BLaER1 treated with 17β-estradiol and CSF1 and Interleukin-3, amounts not matched to agents 10 nM and 100 nM (cell line): ENCODE measurements around the gene PCBD1.

Experiments
- H3K27ac ChIP-seq, 11 experiments: shearing (Covaris generic); formaldehyde crosslinking; 2 replicates each; pipeline ENCODE4 v1.8.1; 2022
- H3K27me3 ChIP-seq, 11 experiments: shearing (Covaris generic); formaldehyde crosslinking; 2 replicates each; pipeline ENCODE4 v1.8.1; 2022
- H3K36me3 ChIP-seq, 11 experiments: shearing (Covaris generic); formaldehyde crosslinking; 2 replicates each; pipeline ENCODE4 v1.8.1; 2022
- H3K4me1 ChIP-seq, 10 experiments: shearing (Covaris generic); formaldehyde crosslinking; 2 replicates each; pipeline ENCODE4 v1.8.1; 2022
- H3K4me2 ChIP-seq, 11 experiments: shearing (Covaris generic); formaldehyde crosslinking; 2 replicates each; pipeline ENCODE4 v1.8.1; 2022
- H3K4me3 ChIP-seq, 10 experiments: shearing (Covaris generic); formaldehyde crosslinking; 2 replicates each; pipeline ENCODE4 v1.8.1; 2022
- H3K9ac ChIP-seq, 11 experiments: shearing (Covaris generic); formaldehyde crosslinking; 2 replicates each; pipeline ENCODE4 v1.8.1; 2022
- H3K9me3 ChIP-seq, 11 experiments: shearing (Covaris generic); formaldehyde crosslinking; replicated peaks in 1 of 11; 2 replicates each; pipeline ENCODE4 v1.8.1; 2022
- H4K20me1 ChIP-seq, 11 experiments: shearing (Covaris generic); formaldehyde crosslinking; 2 replicates each; pipeline ENCODE4 v1.8.1; 2022
- Cebpa-rat ChIP-seq, 11 experiments: shearing (Covaris generic); IDR thresholded peaks; 2 replicates each; pipeline ENCODE4 v1.8.1; 2022

Gene PCBD1

DNA sequence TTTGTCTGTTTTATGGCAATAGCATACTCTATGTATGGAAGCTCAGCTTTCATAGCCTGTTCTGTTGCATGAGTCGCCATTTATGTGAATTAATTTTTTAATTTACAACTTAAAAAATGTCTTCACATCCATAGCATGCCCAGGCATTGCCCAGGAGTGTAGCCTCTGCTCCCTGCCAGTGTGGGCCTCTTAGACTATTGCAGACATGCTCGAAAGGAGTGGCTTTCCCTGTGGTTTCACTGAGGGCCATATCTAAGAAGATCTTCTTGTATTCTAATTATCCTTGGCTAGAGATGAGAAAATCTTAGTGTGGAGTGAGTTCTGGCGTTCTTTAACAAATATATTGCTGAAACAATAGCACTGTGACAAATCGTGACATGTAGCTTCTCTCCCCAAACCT lies 35.3 kb downstream of the PCBD1 start:
- Histone ChIP-seq H3K9ac (no peak overlapping the region), H3K4me1 (peaks cover 0 to 6% (median 0%) of the 10 kb centered on the region in 10 experiments; a peak in 3 of 20 replicates), H3K27me3 (peaks cover 0 to 16% (median 0%) of the 10 kb centered on the region in 11 experiments; a peak in 2 of 22 replicates), H3K4me3 (no peak overlapping the region), H3K4me2 (no peak overlapping the region), H3K27ac (no peak overlapping the region), H3K9me3 (no peaks in the 10 kb centered on the region), H4K20me1 (peaks cover 0 to 54% (median 0%) of the 10 kb centered on the region in 11 experiments; a peak in 7 of 22 replicates), H3K36me3 (peaks cover 58 to 92% (median 85%) of the 10 kb centered on the region in 11 experiments)
- no peak for TF ChIP-seq Cebpa-rat (IDR thresholded peaks at IDR 0.05)

GRCh38 chr10:70851597-70852475 lies 36.5 kb downstream of the PCBD1 start:
- peaks cover 0 to 12% (median 0%) of the 10 kb centered on the region in 10 experiments; a peak in 3 of 20 replicates for H3K4me1 ChIP-seq
- peaks cover 0 to 16% (median 0%) of the 10 kb centered on the region in 11 experiments; a peak in 2 of 22 replicates for H3K27me3 ChIP-seq
- H3K4me2 ChIP-seq = no peak overlapping the region
- no peak overlapping the region for H3K4me3 ChIP-seq
- H3K27ac ChIP-seq = no peak overlapping the region
- H3K9me3 ChIP-seq = no peaks in the 10 kb centered on the region
- TF ChIP-seq Cebpa-rat (IDR thresholded peaks at IDR 0.05) = no peak
- peaks cover 0 to 57% (median 0%) of the 10 kb centered on the region in 11 experiments; a peak in 7 of 22 replicates for H4K20me1 ChIP-seq
- H3K9ac ChIP-seq = no peak overlapping the region
- peaks cover 47 to 89% (median 80%) of the 10 kb centered on the region in 11 experiments for H3K36me3 ChIP-seq

DNA sequence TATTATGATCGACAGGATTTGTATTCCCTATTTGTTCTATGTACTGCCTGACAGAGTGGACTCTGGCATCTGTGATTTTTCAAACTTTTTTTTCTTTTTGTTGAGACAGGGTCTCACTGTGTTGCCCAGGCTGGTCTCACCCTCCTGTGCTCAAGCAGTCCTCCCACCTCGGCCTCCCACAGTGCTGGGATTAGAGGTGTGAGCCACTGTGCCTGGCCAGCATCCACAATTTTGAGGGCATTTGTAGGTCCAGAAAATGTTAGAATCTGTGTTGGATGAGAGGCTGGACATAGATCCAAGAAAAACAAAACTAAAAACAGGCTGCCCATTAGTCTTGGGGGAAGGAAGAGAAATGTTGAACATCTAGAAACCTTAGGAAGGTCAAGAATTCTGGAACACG lies 38.3 kb downstream of the PCBD1 start:
- H4K20me1 ChIP-seq = peaks cover 0 to 62% (median 4%) of the 10 kb centered on the region in 11 experiments; a peak in 8 of 22 replicates
- no peak overlapping the region for H3K9ac ChIP-seq
- no peak overlapping the region for H3K4me2 ChIP-seq
- peaks cover 0 to 26% (median 0%) of the 10 kb centered on the region in 11 experiments; a peak in 3 of 22 replicates for H3K27me3 ChIP-seq
- H3K36me3 ChIP-seq = peaks cover 38 to 91% (median 80%) of the 10 kb centered on the region in 11 experiments
- no peak overlapping the region for H3K27ac ChIP-seq
- H3K4me1 ChIP-seq = peaks cover 0 to 7% (median 0%) of the 10 kb centered on the region in 10 experiments; a peak in 2 of 20 replicates
- H3K9me3 ChIP-seq = no peaks in the 10 kb centered on the region
- no peak overlapping the region for H3K4me3 ChIP-seq
- no peak for TF ChIP-seq Cebpa-rat (IDR thresholded peaks at IDR 0.05)

DNA sequence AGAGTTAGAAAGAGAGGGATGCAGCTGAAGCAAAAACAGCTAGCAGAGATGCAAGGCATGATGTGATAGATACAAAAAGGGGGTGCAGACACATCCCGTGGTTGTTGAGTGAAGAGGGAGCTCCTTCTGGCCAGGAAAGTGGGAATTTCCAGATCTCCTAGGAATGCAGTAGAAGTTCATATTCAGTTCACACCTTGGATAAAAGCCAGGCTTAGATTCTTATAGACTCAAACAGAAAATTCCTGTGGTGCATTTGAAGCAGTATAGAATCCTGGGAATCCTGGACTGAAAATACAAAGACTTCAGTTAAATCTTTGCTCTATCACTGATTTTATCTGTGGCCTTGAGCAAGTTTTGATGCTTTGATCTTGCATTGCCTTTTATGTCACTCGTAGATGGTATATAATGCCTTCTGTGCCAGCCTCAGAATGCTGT lies 38.8 kb downstream of the PCBD1 start:
- H3K27me3 ChIP-seq = peaks cover 0 to 28% (median 0%) of the 10 kb centered on the region in 11 experiments; a peak in 4 of 22 replicates
- H3K4me3 ChIP-seq = no peak overlapping the region
- H4K20me1 ChIP-seq = peaks cover 0 to 67% (median 5%) of the 10 kb centered on the region in 11 experiments; a peak in 9 of 22 replicates
- no peak for TF ChIP-seq Cebpa-rat (IDR thresholded peaks at IDR 0.05)
- no peak overlapping the region for H3K27ac ChIP-seq
- peaks cover 0 to 7% (median 0%) of the 10 kb centered on the region in 10 experiments; a peak in 2 of 20 replicates for H3K4me1 ChIP-seq
- H3K9ac ChIP-seq = no peak overlapping the region
- no peak overlapping the region for H3K4me2 ChIP-seq
- H3K36me3 ChIP-seq = peaks cover 37 to 91% (median 80%) of the 10 kb centered on the region in 11 experiments
- H3K9me3 ChIP-seq = no peaks in the 10 kb centered on the region

DNA sequence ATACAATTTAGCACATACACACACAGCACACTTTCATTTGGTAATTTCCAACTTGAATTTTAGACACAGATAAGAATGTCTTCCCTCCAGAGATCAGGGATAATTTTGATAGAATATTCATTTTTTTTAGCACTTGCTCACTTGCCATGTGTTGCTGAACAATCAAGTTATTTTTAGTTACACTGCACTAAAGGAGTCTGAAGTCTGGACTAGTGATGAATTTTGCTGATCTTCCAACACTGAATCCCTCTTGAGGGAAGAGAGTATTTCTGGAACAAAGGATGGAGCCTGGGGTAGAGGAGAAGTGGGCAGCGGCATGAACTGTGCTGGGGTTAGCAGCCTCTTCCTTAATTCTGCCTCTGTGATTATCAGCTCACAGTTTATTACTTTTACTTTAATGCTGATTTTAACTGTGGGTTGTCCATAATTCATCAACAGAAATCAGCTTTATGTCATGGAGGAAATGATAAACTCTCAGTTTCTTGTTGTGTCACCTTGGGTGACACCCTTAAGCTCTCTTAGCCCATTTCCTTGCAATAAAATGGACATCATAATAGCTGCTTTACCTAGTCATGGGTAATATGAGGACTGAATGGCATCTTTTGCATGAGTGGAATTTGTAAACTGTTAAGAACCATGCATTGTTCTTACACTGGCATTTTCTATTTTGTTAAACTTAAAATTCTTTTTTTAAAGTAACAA lies 40.6 kb downstream of the PCBD1 start:
- Histone ChIP-seq H3K9ac (no peak overlapping the region), H3K27ac (no peak overlapping the region), H3K9me3 (no peaks in the 10 kb centered on the region), H4K20me1 (peaks cover 0 to 74% (median 17%) of the 10 kb centered on the region in 11 experiments; a peak in 13 of 22 replicates), H3K4me1 (peaks cover 0 to 7% (median 0%) of the 10 kb centered on the region in 10 experiments; a peak in 2 of 20 replicates), H3K36me3 (peaks cover 38 to 91% (median 67%) of the 10 kb centered on the region in 11 experiments), H3K27me3 (peaks cover 0 to 44% (median 0%) of the 10 kb centered on the region in 11 experiments; a peak in 4 of 22 replicates), H3K4me2 (peak overlapping the region in 1 of 11 experiments; percentile 26; a peak in 1 of 22 replicates), H3K4me3 (no peak overlapping the region)
- no peak for TF ChIP-seq Cebpa-rat (IDR thresholded peaks at IDR 0.05)

- peaks cover 0 to 7% (median 0%) of the 10 kb centered on the region in 10 experiments; a peak in 2 of 20 replicates for H3K4me1 ChIP-seq
- peaks cover 0 to 53% (median 0%) of the 10 kb centered on the region in 11 experiments; a peak in 4 of 22 replicates for H3K27me3 ChIP-seq
- no peak overlapping the region for H3K4me3 ChIP-seq
- no peak overlapping the region for H3K9ac ChIP-seq
- no peak for TF ChIP-seq Cebpa-rat (IDR thresholded peaks at IDR 0.05)
- H3K27ac ChIP-seq = no peak overlapping the region
- H4K20me1 ChIP-seq = peaks cover 0 to 75% (median 23%) of the 10 kb centered on the region in 11 experiments; a peak in 13 of 22 replicates
- H3K4me2 ChIP-seq = no peak overlapping the region
- H3K36me3 ChIP-seq = peaks cover 34 to 87% (median 66%) of the 10 kb centered on the region in 11 experiments
- no peaks in the 10 kb centered on the region for H3K9me3 ChIP-seq
Observed at GRCh38 chr10:70846795-70847194, 41.6 kb downstream of the PCBD1 start.

DNA sequence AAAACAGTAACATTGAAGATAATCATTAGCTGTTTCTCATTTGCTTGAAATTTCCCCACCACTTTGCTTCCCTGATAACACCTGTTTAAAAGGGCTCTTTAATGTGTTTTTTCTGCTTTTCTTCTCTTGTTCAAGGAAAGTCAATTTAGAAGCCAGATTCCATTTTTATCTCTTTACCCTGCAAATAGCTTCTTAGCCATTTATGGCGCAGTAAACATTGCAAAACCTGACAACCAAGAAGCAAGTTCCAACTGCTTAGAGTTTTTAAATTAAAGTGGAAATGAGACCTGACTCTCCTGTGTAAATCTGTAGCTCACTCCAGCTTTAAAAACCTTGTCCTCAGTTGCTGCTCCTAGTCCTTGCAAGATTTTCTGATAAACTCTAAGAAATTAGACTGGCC lies 42.5 kb downstream of the PCBD1 start:
- Histone ChIP-seq H3K27me3 (peaks cover 0 to 58% (median 0%) of the 10 kb centered on the region in 11 experiments; a peak in 4 of 22 replicates), H3K4me2 (no peak overlapping the region), H3K9me3 (no peaks in the 10 kb centered on the region), H3K4me1 (peaks cover 0 to 7% (median 0%) of the 10 kb centered on the region in 10 experiments; a peak in 2 of 20 replicates), H3K4me3 (no peak overlapping the region), H3K27ac (no peak overlapping the region), H4K20me1 (peaks cover 0 to 75% (median 29%) of the 10 kb centered on the region in 11 experiments; a peak in 13 of 22 replicates), H3K36me3 (peaks cover 28 to 87% (median 56%) of the 10 kb centered on the region in 11 experiments), H3K9ac (no peak overlapping the region)
- no peak for TF ChIP-seq Cebpa-rat (IDR thresholded peaks at IDR 0.05)

DNA sequence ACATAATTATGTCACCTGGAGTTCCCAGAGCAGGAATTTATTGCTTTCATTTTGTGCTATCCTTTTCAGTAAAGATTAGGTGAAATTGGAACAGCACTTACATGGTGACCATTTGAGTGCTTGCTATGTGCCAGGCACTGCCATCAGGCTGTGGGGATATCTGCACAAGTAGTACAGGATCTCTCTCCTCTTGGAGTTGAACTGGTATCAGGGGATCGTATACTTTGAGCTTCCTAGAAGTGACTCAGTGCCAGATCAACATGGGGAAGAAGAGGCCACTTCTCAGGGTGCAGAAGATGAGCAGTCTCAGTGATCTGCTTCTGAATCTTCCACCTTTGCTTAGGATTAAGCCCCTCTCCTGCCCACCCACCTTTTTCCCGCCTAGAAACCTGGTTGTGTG lies 43.1 kb downstream of the PCBD1 start:
- no peak overlapping the region for H3K9ac ChIP-seq
- peaks cover 24 to 84% (median 52%) of the 10 kb centered on the region in 11 experiments for H3K36me3 ChIP-seq
- H3K4me2 ChIP-seq = no peak overlapping the region
- peaks cover 0 to 75% (median 30%) of the 10 kb centered on the region in 11 experiments; a peak in 13 of 22 replicates for H4K20me1 ChIP-seq
- no peak overlapping the region for H3K4me3 ChIP-seq
- no peaks in the 10 kb centered on the region; a peak in 1 of 22 replicates for H3K9me3 ChIP-seq
- H3K27me3 ChIP-seq = peaks cover 0 to 64% (median 0%) of the 10 kb centered on the region in 11 experiments; a peak in 4 of 22 replicates
- TF ChIP-seq Cebpa-rat (IDR thresholded peaks at IDR 0.05) = no peak
- H3K27ac ChIP-seq = no peak overlapping the region
- H3K4me1 ChIP-seq = peaks cover 0 to 7% (median 0%) of the 10 kb centered on the region in 10 experiments; a peak in 2 of 20 replicates
